DMS153 treated with DMSO at 0.1 percent for 48 hours (cell line): Measurements from ENCODE around the gene SLC52A3.
"Not testable (repeated sequence)": the region's sequence is repeated elsewhere in the genome, so short reads cannot be mapped to it uniquely, and the experiment has no call there.

Source experiments
- DNase-seq: peaks from one replicate; lab custom pipeline; 2025; ENCODE audit not compliant: unreplicated experiment; lab: John Stamatoyannopoulos, UW

The SLC52A3 gene

GRCh38 chr20:768426-768978 is at the start of gene SLC52A3:
SLC52A3 (minus strand) TSS chr20:768500; CDS start chr20:765774, 2,726 bp downstream.
- DNase-seq, result no peak

GRCh38 chr20:815914-816606 is 47.8 kb upstream of the SLC52A3 start:
- DNase-seq, result peak; percentile 22

GRCh38 chr20:815226-815625 is 46.9 kb upstream of the SLC52A3 start:
- no peak for DNase-seq

GRCh38 chr20:813390-813789 is 45.1 kb upstream of the SLC52A3 start:
- no peak for DNase-seq

- not testable (repeated sequence) for DNase-seq
Measured at GRCh38 chr20:812435-812814, 44.1 kb upstream of the SLC52A3 start.

GRCh38 chr20:811776-812434 is 43.6 kb upstream of the SLC52A3 start:
- DNase-seq, result not testable (repeated sequence)

GRCh38 chr20:805713-806112 is 37.4 kb upstream of the SLC52A3 start:
- DNase-seq, result no peak

GRCh38 chr20:801678-802077 is 33.4 kb upstream of the SLC52A3 start:
- DNase-seq, result no peak

- not testable (repeated sequence) for DNase-seq
Measured at GRCh38 chr20:800026-800425, 31.7 kb upstream of the SLC52A3 start.

- not testable (repeated sequence) for DNase-seq
Measured at GRCh38 chr20:798746-799145, 30.4 kb upstream of the SLC52A3 start.

- no peak for DNase-seq
Measured at GRCh38 chr20:796921-797320, 28.6 kb upstream of the SLC52A3 start.

GRCh38 chr20:792248-792647 is 23.9 kb upstream of the SLC52A3 start:
- DNase-seq, result no peak

GRCh38 chr20:791056-791455 is 22.8 kb upstream of the SLC52A3 start:
- no peak for DNase-seq

GRCh38 chr20:787825-788224 is 19.5 kb upstream of the SLC52A3 start:
- no peak for DNase-seq

- DNase-seq, result no peak
Measured at GRCh38 chr20:779771-780170, 11.5 kb upstream of the SLC52A3 start.

GRCh38 chr20:776165-776564 is 7.9 kb upstream of the SLC52A3 start:
- no peak for DNase-seq

- DNase-seq, result no peak
Measured at GRCh38 chr20:775679-776135, 7.4 kb upstream of the SLC52A3 start.

GRCh38 chr20:774660-775057 is 6.4 kb upstream of the SLC52A3 start:
- no peak for DNase-seq

- DNase-seq, result no peak
Measured at GRCh38 chr20:774016-774659, 5.8 kb upstream of the SLC52A3 start.

GRCh38 chr20:772806-773205 is 4.5 kb upstream of the SLC52A3 start:
- DNase-seq, result no peak

GRCh38 chr20:771741-772464 is 3.6 kb upstream of the SLC52A3 start:
- DNase-seq, result no peak
